GM21526 (cell line): Measurements from ENCODE around the gene ID1.
"Not testable (repeated sequence)": the region's sequence is repeated elsewhere in the genome, so short reads cannot be mapped to it uniquely, and the experiment has no call there.

Source experiments
- ATAC-seq: cut with Tn5 transposase; IDR thresholded peaks from one replicate; pipeline ENCODE4 v1.9.1; 2021; ENCODE audit warnings: moderate library complexity; ENCODE audit not compliant: unreplicated experiment, low FRiP score

ID1 gene

GRCh38 chr20:31630187-31630790 is 25.2 kb downstream of the ID1 start:
- ATAC-seq, result no peak

DNA sequence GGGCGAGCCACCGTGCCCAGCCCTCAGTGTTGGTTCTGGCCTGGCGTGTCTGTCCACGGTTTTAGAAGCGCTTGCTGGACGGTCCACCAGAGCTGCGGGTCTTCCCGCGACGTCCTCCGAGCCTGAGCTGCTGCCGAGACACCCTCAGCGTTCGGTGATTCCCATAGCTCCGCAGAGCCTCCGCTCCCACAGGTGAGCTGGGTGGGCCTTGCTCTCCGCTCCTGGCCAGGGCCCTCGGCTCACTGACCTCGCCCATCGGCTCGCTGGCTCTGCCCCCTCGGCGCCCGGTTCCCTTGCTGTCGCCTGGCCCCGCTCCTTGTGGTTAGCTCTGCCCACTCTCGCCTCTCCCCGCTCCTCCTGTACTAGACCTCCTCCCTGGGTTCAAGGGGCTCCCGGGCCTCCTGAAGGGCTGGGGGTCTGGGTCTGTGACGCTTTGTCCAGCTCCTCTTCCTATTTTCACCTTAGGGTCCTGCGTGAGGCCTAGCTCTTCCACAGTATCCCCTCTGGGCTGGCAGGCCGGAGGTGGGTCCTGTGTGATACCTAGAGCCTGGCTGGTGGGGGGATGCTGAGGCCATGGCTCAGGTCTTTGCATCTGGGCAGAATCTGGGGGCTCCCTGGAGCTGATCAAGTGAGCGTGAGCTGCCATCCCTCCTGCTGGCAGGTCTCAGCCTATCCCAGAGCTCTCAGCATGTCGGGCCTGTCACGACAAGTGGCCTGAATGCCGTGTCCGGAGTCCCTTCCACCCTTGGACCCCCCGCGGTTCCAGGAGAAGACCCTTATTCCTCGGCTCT is 27.7 kb downstream of the ID1 start:
- no peak for ATAC-seq

DNA sequence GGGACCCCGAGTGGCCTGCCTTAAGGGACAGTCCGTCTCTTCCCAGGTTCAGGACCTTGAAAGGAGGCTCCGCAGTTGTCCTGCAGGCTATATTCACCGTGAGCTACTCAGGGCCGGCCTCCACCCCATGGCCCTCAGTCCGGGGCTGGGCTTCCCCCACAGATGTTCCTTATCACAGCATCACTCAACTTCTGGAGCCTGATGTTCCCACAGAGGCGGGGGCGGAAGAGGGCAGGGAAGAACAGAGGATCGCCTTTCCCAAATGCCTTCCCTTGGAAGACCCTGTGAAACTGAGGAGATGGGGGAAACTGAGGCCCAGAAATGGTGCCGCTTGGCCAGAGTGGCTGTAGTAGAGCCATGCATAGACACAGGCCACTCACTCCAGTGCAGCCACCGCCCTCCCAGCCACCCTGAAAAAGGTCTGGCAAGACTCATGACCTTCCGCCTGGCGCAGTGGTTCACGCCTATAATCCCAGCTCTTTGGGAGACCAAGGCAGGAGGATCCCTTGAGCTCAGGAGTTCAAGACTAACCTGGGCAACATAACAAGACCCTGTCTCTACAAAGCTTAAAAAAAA is 28.3 kb downstream of the ID1 start:
- ATAC-seq, result no peak

- ATAC-seq, result no peak
These were observed 32.6 kb downstream of the ID1 start, which contains the start of gene COX4I2 for GRCh38 chr20:31637660-31638059. Gene COX4I2 (plus strand): TSS chr20:31637912. CDS start chr20:31639018, 1,106 bp downstream.

- ATAC-seq, result no peak
These were observed 33.2 kb downstream of the ID1 start for GRCh38 chr20:31638317-31638716.

GRCh38 chr20:31638816-31639215 is 33.7 kb downstream of the ID1 start:
- ATAC-seq, result no peak

DNA sequence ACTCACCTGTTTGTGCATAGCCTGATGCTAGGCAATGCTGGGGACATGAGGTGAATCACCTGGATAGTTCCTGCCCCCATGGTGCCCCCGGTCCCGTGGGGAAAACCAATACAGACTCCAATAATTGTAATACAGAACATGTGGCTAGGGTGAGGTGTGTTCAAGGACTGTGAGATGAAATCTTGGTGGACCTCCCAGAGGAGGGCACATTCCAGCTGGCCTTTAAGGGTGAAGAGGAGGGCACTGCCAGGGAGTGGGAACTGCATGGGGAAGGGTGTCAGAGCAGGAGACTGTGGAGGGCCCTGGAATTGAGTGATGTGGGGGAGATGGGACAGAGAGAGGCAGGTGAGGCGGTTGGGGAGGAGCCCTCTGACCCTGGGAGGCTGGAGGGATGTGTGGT is 35.2 kb downstream of the ID1 start:
- no peak for ATAC-seq

GRCh38 chr20:31641391-31641790 is 36.3 kb downstream of the ID1 start:
- no peak for ATAC-seq

DNA sequence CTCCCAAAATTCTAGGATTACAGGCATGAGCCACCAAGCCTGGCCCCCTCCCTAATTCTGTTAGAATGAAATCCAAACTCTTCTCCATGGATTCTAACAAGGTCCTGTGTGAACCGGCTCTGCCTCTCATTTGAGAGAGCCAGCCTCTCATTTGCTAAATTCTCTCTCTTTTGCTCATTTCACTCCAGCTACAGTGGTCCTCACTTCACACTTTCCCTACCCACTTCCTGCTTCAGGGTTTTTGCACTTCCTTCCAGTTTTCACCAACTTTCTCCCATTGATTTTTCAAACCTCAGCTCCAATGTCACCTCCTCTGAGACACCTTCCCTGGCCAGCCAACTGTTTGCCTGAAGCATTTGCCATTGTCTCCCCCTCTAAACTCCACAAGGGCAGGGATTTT is 37.7 kb downstream of the ID1 start:
- no peak for ATAC-seq

DNA sequence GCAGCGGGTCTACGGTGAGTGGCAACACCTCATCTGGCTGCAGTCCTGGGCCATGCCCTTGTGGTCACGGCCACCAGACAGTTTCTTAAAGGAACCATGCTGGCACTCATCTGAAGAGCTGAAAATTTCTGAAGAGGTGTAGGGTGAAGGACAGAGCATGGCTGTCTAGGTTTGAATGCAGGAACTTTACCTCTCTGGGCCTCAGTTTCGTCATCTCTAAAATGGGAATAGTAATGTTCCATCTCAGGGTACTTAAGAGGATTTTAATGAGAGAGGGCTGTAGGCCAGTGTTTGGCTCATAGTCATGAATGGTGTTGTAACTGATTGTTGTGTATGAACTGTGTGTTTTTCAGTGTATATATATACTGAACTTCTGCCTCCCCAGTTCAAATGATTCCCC is 38.4 kb downstream of the ID1 start:
- ATAC-seq, result no peak

- ATAC-seq, result no peak
These were observed 39.6 kb downstream of the ID1 start for GRCh38 chr20:31644701-31645100.

- ATAC-seq, result not testable (repeated sequence)
These were observed 43.0 kb downstream of the ID1 start for GRCh38 chr20:31648104-31648503.

DNA sequence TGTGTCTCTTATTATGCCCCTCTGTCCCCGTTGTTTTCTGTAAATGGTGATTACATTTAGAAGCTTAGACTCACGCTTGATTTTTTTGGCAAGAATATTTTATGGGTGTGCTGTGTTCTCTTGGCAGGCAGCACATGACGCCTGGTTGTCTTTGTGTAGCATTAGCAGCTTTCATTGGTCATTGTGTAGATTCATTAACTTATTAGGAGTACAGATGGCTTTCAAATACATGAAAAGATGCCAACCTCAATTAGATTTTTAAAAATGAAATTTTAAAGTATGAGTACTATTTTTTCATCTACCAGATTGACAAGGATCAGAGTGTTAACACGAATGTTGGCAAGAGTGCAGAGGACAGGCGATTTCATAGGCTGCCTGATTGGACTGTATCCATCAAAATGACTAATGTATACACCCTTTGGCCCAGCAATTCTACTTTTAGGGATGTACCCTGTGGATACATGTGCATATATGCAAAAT is 47.9 kb downstream of the ID1 start:
- ATAC-seq, result no peak

DNA sequence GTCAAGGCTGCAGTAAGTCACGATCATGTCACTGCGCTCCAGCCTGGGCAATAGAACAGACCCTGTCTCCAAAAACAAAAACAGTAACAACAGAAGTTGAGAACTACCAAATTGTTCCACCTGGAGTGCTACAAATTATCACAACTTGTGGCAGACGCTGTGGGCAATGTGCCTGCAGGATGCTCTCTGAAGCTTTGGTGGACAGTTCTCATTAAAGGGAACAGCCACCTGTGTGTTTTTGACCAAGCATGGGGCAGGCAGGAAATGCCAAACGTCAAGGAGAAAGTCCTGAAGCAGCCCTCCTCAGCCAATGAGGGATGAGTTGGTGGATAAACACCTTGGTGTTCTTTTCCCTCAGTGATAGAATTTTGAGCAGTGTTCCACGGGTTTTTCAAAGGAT is 48.5 kb downstream of the ID1 start:
- no peak for ATAC-seq

- no peak for ATAC-seq
These were observed 49.4 kb downstream of the ID1 start for GRCh38 chr20:31654534-31654933.
